ENCODE results near the gene C1D.
A peak's percentile ranks its signal among the peaks of the same experiment; 100 is the strongest.
"Not testable (repeated sequence)": the region's sequence is repeated elsewhere in the genome, so short reads cannot be mapped to it uniquely, and the experiment has no call there.

The C1D gene

GRCh38 chr2:67999332-67999731, 63.5 kb downstream of the C1D start:
- DNase-seq (ENCODE audit: low spot score), result no peak

GRCh38 chr2:67997903-67998302, 64.9 kb downstream of the C1D start:
- no peak for DNase-seq (ENCODE audit: low spot score)

GRCh38 chr2:67997528-67997900, 65.3 kb downstream of the C1D start:
- peak; percentile 39 for DNase-seq (ENCODE audit: low spot score)

GRCh38 chr2:67996772-67997527, 65.9 kb downstream of the C1D start:
- no peak for DNase-seq (ENCODE audit: low spot score)

- DNase-seq (ENCODE audit: low spot score), result no peak
Measured at GRCh38 chr2:67994716-67995115, 68.1 kb downstream of the C1D start.

GRCh38 chr2:67994069-67994468, 68.7 kb downstream of the C1D start:
- not testable (repeated sequence) for DNase-seq (ENCODE audit: low spot score)

GRCh38 chr2:67993329-67993728, 69.5 kb downstream of the C1D start:
- DNase-seq (ENCODE audit: low spot score), result no peak

- DNase-seq (ENCODE audit: low spot score), result no peak
Measured at GRCh38 chr2:67991456-67991855, 71.3 kb downstream of the C1D start.

Data from AG08396 (cell line).